ENCODE results near the gene FRMD6.

DNA sequence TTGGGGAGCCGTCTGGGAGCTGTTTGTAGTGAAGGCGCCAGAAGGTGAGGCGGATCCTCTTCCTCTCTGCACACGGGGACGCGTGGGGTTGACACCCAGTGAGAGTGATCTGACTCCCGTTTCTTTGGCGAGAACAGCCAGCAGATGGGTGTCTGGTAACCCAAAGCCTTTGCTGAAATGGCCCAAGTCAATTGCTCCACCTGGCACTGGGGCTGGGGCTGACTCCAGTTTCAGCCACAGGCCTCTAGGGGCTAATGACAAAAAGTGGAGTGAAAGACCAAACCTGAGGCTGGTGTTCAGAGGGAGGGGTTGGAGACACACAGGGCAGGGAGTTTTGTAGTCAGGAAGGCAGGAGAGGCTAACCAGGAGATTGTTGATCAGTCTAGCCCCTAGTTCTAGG lies 87.0 kb downstream of the FRMD6 start:
- TF ChIP-seq FOXK2 (conservative IDR thresholded peaks at IDR 0.05 in 1 of 2, IDR thresholded peaks at IDR 0.05 in 1 of 2; ENCODE audit: low read depth in 2 of 2) (no peak), TBP (optimal IDR thresholded peaks at IDR 0.05; ENCODE audit: low read depth, low read length) (no peak)
- TF ChIP-seq, protein P1, sequence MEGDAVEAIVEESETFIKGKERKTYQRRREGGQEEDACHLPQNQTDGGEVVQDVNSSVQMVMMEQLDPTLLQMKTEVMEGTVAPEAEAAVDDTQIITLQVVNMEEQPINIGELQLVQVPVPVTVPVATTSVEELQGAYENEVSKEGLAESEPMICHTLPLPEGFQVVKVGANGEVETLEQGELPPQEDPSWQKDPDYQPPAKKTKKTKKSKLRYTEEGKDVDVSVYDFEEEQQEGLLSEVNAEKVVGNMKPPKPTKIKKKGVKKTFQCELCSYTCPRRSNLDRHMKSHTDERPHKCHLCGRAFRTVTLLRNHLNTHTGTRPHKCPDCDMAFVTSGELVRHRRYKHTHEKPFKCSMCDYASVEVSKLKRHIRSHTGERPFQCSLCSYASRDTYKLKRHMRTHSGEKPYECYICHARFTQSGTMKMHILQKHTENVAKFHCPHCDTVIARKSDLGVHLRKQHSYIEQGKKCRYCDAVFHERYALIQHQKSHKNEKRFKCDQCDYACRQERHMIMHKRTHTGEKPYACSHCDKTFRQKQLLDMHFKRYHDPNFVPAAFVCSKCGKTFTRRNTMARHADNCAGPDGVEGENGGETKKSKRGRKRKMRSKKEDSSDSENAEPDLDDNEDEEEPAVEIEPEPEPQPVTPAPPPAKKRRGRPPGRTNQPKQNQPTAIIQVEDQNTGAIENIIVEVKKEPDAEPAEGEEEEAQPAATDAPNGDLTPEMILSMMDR (IDR thresholded peaks at IDR 0.05 in 2 of 3, conservative IDR thresholded peaks at IDR 0.05 in 1 of 3; ENCODE audit: insufficient read depth in 2 of 3, low read depth in 1 of 3, low read length in 3 of 3) = no peak
